ENCODE measurements around the gene GNG2. TPM values are rescaled to one million over a fixed set of nuclear protein-coding genes. Genes with fewer than 3 reads are reported as not detected.

GNG2 gene
- total and polyA plus RNA-seq, 2 of the 8 experiments (the other 6 are each of a cell fraction or from before 2014, with no cell fraction given), result 8.2 to 17.9 TPM

- TF ChIP-seq RNF2 (IDR thresholded peaks at IDR 0.05; ENCODE audit: borderline replicate concordance, low read depth, low read length, missing control alignments, poor library complexity, severe bottlenecking) (no peak), SIX5 (IDR thresholded peaks at IDR 0.05; ENCODE audit: low read depth, low read length) (no peak), NRF1 (IDR thresholded peaks at IDR 0.05; ENCODE audit: low read depth, low read length) (no peak), TEAD4 (IDR thresholded peaks at IDR 0.05; ENCODE audit: low read depth, low read length) (no peak)
Observed at GRCh38 chr14:51865953-51866747, 5.7 kb downstream of the GNG2 start (continued).
